Panc1 (cell line): ENCODE measurements around the gene MEF2A. TPM values are rescaled to one million over a fixed set of nuclear protein-coding genes. Genes with fewer than 3 reads are reported as not detected.

Source experiments
- ATAC-seq: fragments of 200-7000 bp; cut with Tn5 transposase; 2 replicates; pipeline ENCODE4 v1.9.1; 2020; ENCODE audit warnings: mild to moderate bottlenecking, moderate library complexity
- BruUV-seq: library from RNA; stranded (reverse); fragments of 400-500 nt; replicated peaks from 2 replicates; lab custom pipeline; 2021; lab: Mats Ljungman, UMichigan
- CTCF ChIA-PET: fragments of 300-600 bp; sonication (Branson Sonifier 250); formaldehyde crosslinking; loops from one replicate; lab custom pipeline; 2022; ENCODE audit warnings: antibody characterized with exemption; lab: Charles Lee
- POLR2A ChIA-PET: fragments of 300-600 bp; sonication (Branson Sonifier 250); formaldehyde crosslinking; loops from one replicate; lab custom pipeline; 2022; ENCODE audit warnings: antibody characterized with exemption; lab: Charles Lee
- DNase-seq: peaks from one replicate; pipeline ENCODE4 v3.0.0-alpha.2; 2010; ENCODE audit warnings: low read depth, low spot score
- H3K27ac ChIP-seq: 2 replicates; pipeline ENCODE4 v1.5.1; 2011; ENCODE audit warnings: mild to moderate bottlenecking, low read length, inconsistent platforms
- H3K27me3 ChIP-seq: fragments of 200-500 bp; sonication (Bioruptor generic); 2 replicates; pipeline ENCODE4 v1.6.0; 2014; ENCODE audit warnings: low read length, inconsistent platforms; ENCODE audit not compliant: control insufficient read depth, insufficient read depth
- H3K36me3 ChIP-seq: fragments of 200-500 bp; sonication (Bioruptor generic); 2 replicates; pipeline ENCODE4 v1.5.1; 2014; ENCODE audit warnings: inconsistent platforms, mild to moderate bottlenecking, low read length, moderate library complexity; ENCODE audit not compliant: control insufficient read depth, insufficient read depth
- H3K4me1 ChIP-seq: 2 replicates; pipeline ENCODE4 v1.5.1; 2011; ENCODE audit warnings: inconsistent platforms, mild to moderate bottlenecking, low read length, moderate library complexity; ENCODE audit not compliant: control insufficient read depth, insufficient read depth
- H3K4me3 ChIP-seq, 2 experiments: 2 replicates each; pipeline ENCODE4 v1.5.1; 2011 to 2012; ENCODE audit warnings: low read depth in 2 of 2, low read length in 2 of 2, mild to moderate bottlenecking in 2 of 2, inconsistent platforms in 1 of 2, moderate library complexity in 1 of 2
- H3K9me3 ChIP-seq: fragments of 200-500 bp; sonication (Bioruptor generic); 2 replicates; pipeline ENCODE4 v1.5.1; 2014; ENCODE audit warnings: low read depth, mild to moderate bottlenecking, inconsistent platforms, low read length, moderate library complexity; ENCODE audit not compliant: control insufficient read depth, insufficient read depth
- CTCF ChIP-seq: fragments of 450-650 bp; IDR thresholded peaks from 2 replicates; pipeline ENCODE4 v1.5.1; 2017; ENCODE audit warnings: mild to moderate bottlenecking
- POLR2AphosphoS5 ChIP-seq: IDR thresholded peaks from 2 replicates; pipeline ENCODE4 v1.6.1; 2012; ENCODE audit warnings: mild to moderate bottlenecking, low read depth, low read length, moderate library complexity
- SIN3A ChIP-seq: IDR thresholded peaks from 2 replicates; pipeline ENCODE4 v1.6.1; 2012; ENCODE audit warnings: low read depth, mild to moderate bottlenecking, low read length, moderate library complexity, borderline replicate concordance; ENCODE audit not compliant: insufficient read depth
- TCF7L2 ChIP-seq: IDR thresholded peaks from 2 replicates; pipeline ENCODE4 v1.6.1; 2011; ENCODE audit warnings: mild to moderate bottlenecking, low read depth, low read length, inconsistent platforms
- in situ Hi-C: cut with HindIII; loops from 2 replicates; pipeline ENCODE4 v1.10.0; 2016; ENCODE audit warnings: low sequenced_read_pairs, low pct_unique_long_range_greater_than_20kb
- intact Hi-C: fragments of 100-400 bp; cut with micrococcal nuclease; formaldehyde crosslinking; loops from one replicate; pipeline ENCODE4 v1.10.0; 2022; ENCODE audit not compliant: unreplicated experiment
- total RNA-seq: library from RNA; stranded (reverse); gene quantifications from one replicate; pipeline ENCODE4 v1.2.1, GENCODE V29; 2021; ENCODE audit not compliant: unreplicated experiment
- TF ChIP-seq, protein P1 (sequence below), 2 experiments: IDR thresholded peaks; 2 replicates each; pipeline ENCODE4 v1.6.1; 2011 to 2012; ENCODE audit warnings: low read depth in 2 of 2, control low read depth in 1 of 2, low read length in 1 of 2, mild to moderate bottlenecking in 1 of 2, moderate library complexity in 1 of 2; ENCODE audit not compliant: insufficient read depth in 1 of 2

Gene MEF2A
- total RNA-seq, 1 experiment from 2014 or later = 31.1 TPM

GRCh38 chr15:99696096-99696495 lies 130.3 kb downstream of the MEF2A start:
- in situ Hi-C loops (no loop called here), intact Hi-C loops (no loop called here)
- no peak overlapping the region for H3K4me3 ChIP-seq
- ChIA-PET CTCF (no interaction called here), POLR2A (no interaction called here)
- no peak overlapping the region for H3K27ac ChIP-seq
- TF ChIP-seq, protein P1, sequence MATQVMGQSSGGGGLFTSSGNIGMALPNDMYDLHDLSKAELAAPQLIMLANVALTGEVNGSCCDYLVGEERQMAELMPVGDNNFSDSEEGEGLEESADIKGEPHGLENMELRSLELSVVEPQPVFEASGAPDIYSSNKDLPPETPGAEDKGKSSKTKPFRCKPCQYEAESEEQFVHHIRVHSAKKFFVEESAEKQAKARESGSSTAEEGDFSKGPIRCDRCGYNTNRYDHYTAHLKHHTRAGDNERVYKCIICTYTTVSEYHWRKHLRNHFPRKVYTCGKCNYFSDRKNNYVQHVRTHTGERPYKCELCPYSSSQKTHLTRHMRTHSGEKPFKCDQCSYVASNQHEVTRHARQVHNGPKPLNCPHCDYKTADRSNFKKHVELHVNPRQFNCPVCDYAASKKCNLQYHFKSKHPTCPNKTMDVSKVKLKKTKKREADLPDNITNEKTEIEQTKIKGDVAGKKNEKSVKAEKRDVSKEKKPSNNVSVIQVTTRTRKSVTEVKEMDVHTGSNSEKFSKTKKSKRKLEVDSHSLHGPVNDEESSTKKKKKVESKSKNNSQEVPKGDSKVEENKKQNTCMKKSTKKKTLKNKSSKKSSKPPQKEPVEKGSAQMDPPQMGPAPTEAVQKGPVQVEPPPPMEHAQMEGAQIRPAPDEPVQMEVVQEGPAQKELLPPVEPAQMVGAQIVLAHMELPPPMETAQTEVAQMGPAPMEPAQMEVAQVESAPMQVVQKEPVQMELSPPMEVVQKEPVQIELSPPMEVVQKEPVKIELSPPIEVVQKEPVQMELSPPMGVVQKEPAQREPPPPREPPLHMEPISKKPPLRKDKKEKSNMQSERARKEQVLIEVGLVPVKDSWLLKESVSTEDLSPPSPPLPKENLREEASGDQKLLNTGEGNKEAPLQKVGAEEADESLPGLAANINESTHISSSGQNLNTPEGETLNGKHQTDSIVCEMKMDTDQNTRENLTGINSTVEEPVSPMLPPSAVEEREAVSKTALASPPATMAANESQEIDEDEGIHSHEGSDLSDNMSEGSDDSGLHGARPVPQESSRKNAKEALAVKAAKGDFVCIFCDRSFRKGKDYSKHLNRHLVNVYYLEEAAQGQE (IDR thresholded peaks at IDR 0.05; ENCODE audit: insufficient read depth in 1 of 2, low read depth in 2 of 2, low read length in 1 of 2) = no peak
- TF ChIP-seq SIN3A (no peak), TCF7L2 (no peak), CTCF (no peak), POLR2AphosphoS5 (no peak)
- no peaks in the 10 kb centered on the region for H3K9me3 ChIP-seq
- H3K36me3 ChIP-seq = 0 out of 2 replicates have a peak, but pooled peaks cover 3% of the 10 kb centered on the region
- ATAC-seq (no peak), DNase-seq (no peak)
- TSS peak; percentile 3 for BruUV-seq
- H3K4me1 ChIP-seq = no peaks in the 10 kb centered on the region
- H3K27me3 ChIP-seq = no peaks in the 10 kb centered on the region

DNA sequence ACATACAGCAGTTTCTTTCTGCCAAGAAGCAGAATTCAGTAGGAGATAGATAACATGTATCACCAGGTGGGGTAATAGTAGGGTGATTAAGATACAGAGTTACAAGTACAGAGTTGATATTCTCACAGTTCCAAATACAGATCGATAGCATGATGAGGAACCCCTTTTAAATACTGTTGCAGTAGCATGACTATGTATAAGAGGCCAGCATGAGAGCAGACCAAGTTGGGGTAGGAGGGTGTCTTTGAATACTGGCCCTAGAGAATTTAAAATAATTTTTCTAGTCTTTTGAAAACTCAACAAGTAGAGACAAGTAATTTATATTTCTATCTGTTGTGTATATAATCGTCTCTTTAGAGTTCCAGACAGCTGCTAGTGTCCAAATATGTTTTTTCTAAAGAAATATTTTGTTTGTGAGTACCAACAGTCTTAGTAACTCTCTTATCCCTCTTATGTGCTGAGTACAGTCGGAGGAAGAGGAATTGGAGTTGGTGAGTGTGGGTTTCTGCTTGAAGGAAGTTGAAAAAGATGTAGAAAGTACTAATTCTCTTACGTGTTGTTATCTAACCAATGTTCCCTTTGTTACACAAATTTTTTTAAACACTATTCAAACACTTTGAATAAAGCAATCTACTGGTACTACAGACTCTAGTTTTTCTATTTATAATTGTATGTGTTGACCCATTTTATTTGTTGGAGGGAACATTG lies 137.3 kb downstream of the MEF2A start:
- no peaks in the 10 kb centered on the region for H3K9me3 ChIP-seq
- CTCF ChIA-PET = interaction anchor here (1.2 to 1.8 kb wide), 3 partner anchors 131 to 430 kb away, joined by 3 to 27 read pairs (median 4); no protein-coding TSS in a partner anchor
- H3K27ac ChIP-seq = peak overlapping the region; percentile 72; the same call in 1 of the 2 replicates
- in situ Hi-C loops = no loop called here
- H3K4me1 ChIP-seq = peaks cover 15% of the 10 kb centered on the region; the same call in 1 of the 2 replicates
- H3K36me3 ChIP-seq = no peaks in the 10 kb centered on the region
- POLR2A ChIA-PET = no interaction called here
- intact Hi-C loops = loop anchor here (2.0 to 10.0 kb wide), 4 partner anchors 136 to 431 kb away; partner anchors contain the start of gene MEF2A
- TF ChIP-seq POLR2AphosphoS5 (no peak), SIN3A (no peak), TCF7L2 (no peak), CTCF (no peak)
- TF ChIP-seq, protein P1 (IDR thresholded peaks at IDR 0.05; ENCODE audit: insufficient read depth in 1 of 2, low read depth in 2 of 2, low read length in 1 of 2) = no peak
- ATAC-seq (no peak), DNase-seq (no peak)
- BruUV-seq = no TSS peak
- H3K4me3 ChIP-seq = no peak overlapping the region
- no peaks in the 10 kb centered on the region for H3K27me3 ChIP-seq
